Measurements from ENCODE around the gene PHEX.

PHEX gene

GRCh38 chrX:22150371-22150770 is 118.2 kb downstream of the PHEX start:
- DNase-seq (ENCODE audit: low read depth) = no peak

- no peak for DNase-seq (ENCODE audit: low read depth)
Observed at GRCh38 chrX:22155126-22155525, 123.0 kb downstream of the PHEX start.

DNA sequence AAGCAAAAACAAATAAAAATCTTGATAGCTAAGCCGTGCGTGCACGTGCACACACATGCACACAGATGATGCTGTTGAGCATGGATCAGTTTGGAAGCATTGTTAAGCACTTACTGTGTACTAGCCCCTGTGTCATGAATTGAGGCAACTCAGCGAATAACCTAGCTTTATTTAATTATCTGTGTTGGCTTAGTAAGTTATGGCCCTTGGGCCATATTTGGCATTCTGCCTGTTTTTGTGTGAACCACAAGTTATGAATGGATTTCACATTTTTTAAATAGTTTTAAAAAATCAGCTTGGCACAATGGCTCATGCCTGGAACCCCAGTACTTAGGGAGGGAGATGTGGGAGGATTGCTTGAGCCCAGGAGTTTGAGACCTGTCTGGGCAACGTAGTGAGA is 126.9 kb downstream of the PHEX start:
- DNase-seq (ENCODE audit: low read depth) = peak; percentile 10

DNA sequence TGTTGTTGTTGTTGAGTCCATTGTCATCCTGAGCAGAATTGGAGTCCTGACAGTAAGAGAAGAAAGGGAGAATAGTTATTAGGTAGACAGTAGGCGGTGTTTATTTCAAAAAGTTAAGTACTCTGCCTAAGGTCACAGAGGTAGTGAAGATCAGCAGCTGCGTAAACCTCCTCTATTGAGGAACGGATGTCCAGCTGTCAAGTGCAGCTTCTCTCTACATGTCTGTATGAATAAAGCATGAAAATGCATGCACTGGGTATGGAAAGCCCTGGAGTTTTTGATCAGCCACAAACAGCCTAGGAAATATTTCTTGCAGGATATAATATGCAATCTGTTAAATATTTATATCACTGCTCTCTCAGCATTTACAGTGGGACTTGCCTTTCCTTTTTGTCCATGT is 131.2 kb downstream of the PHEX start:
- DNase-seq (ENCODE audit: low read depth) = no peak

DNA sequence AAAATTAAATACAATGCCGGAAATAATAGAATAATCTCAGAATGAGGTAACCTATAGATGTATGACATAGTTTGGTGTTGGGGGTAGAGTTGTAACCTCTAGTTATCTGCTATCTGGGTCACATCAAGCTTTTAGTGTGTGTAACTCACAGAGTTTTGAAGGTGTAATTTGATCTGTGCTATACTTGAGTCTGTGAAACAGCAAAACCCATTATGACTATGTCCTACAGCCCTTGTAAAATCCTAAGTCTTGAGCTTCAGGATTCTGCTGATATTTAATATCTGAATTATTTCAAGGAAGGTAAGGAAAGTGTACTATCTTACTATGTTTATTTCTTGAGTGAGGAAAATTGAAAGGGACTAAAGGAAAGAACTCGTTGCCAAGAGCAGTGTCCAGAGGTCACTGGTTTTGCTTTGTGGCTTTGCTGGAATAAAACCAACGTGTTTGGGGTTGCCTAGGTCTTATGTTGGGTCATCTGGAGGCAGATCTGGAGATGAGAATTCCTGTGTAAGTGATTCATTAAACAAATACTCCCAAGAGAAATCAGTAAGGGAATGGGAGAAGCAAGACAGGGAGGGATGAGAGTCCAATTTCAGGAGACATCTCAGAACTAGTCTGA is 132.8 kb downstream of the PHEX start:
- DNase-seq (ENCODE audit: low read depth) = peak; percentile 11

DNA sequence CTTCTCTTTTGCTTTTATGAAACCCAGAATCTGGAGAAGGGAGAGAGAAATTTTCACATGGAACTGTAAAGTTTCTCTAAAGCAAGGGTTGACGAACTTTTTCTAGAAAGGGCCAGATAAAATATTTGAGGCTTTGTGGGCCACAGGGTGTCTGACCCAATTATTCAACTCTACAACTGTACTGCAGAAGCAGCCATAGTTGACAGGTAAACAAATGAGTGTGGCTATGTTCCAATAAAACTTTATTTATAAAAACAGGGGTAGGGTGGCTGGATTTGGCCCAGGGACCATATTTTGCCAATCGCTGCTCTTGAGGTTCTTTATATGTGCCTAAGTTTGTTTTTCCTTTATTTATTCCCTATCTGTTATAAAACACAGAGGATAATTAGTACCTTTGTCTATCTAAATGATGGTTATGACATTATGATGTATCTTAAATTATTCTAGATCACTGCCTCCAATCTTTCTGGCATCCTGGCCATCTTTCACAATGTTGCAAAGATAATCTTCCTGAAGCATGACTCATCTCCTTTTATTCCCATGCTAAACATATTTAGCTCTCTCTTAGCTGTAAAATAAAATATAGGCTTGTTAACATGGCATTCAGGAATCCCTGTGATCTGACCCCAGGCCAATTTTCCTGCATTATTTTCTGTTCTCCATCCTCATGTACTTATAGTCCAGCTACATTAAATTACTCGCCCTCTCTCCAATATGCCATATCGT is 133.8 kb downstream of the PHEX start:
- peak; percentile 13 for DNase-seq (ENCODE audit: low read depth)

DNA sequence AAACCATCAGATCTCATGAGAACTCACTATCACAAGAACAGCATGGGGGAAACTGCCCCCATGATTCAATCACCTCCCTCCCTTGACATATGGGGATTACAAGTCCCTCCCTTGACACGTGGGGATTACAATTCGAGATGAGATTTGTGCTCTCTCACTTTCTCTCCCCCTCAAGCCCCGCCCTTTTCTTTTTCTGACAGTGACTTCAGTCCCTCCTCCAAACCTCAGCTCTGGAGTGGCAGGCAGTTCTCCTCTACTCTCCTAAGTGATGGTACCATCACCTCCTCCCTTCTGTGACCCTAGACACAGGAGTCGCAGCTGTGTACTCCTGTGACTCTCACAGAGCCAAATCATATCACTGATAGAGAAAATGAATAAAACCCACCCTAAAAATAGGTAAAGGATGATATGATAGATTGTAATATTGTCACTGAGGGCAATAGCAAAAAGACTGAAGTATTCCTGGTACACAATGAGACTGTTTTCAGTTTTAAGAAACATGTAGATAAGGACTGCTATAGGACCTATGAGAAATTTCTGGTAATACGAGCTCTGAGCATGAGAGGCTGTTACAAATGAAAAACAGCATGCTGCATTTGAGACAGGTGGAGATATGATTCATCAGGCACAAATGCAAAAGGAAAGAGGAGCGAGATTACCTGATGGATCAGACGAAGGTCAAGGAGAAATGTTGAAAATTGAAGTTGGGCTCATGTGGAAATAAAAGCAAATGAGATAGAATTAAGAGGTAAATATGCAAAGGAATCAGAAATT is 139.3 kb downstream of the PHEX start:
- DNase-seq (ENCODE audit: low read depth) = no peak

DNA sequence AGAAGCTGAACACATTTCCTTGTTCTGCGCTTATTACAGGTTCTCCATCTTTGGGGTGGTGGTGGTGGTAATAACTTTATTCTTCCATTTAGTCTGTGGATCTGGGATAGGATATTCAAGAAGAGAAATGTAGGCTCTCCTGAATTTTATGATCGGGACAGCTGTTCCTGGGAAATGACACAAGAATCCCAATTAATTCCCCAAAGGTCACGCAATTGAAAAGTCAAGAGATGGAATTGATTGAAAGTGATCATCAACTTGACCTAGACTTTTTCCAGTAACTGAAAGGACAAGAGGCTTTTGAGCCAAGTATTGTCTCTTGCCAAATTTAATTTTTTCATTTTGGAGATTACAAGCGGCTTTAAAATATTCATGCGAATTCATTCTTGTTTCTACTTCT is 141.8 kb downstream of the PHEX start:
- DNase-seq (ENCODE audit: low read depth) = no peak

GRCh38 chrX:22177950-22178515 is 145.9 kb downstream of the PHEX start:
- no peak for DNase-seq (ENCODE audit: low read depth)

DNA sequence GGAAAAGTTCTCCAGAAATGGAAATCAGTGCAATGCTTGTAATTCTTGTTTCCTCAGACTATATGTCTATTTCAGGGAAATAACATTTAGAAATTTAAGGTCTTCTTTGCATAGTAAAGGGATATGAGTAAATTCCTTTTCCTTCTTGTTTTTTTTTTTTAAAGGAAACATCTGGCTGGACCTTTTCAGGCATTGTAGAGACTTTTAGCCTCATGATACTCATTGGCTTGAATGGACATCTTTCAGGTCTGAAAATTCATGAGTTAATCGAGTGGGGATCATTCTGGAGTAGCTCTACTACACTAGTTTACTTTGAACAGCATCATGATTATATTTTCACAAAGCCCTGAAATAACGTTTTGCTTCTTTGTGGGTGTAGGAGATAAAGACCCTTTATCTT is 152.0 kb downstream of the PHEX start:
- DNase-seq (ENCODE audit: low read depth) = no peak

DNA sequence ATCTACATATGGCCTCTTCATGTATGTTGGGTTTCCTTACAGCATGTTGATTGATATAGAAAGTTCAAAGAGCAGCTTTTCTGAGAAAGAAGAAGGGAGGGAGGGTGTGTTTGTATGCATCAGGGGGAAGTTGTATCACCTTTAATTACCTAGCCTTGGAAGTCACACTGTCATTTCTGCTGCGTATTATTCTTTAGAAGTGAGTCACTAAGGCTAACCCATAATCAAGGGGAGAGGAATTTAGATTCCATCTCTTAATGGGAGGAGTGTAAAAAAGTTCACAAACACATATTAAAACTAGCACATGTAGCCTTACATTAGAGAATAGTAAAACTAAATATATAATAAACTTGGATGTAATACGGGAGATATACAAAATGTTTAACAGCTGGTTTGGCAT is 154.0 kb downstream of the PHEX start:
- no peak for DNase-seq (ENCODE audit: low read depth)

GRCh38 chrX:22192419-22193060 is 160.4 kb downstream of the PHEX start:
- peak; percentile 30 for DNase-seq (ENCODE audit: low read depth)

- no peak for DNase-seq (ENCODE audit: low read depth)
Observed at GRCh38 chrX:22193851-22194659, 161.9 kb downstream of the PHEX start.

DNA sequence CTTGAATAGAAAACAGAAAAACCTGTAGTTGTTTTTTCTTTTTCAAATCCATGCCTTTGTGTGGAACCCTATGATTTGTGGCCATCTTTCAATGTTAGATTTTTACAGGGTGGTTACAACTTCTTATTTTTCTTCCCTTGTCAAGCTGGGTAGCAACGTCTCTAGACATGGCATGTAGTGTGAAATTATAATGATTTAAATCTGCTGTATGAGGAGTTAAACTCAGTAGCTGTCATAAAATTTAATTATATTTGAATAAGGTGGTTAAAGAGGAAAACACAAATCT is 162.5 kb downstream of the PHEX start:
- DNase-seq (ENCODE audit: low read depth) = no peak

GRCh38 chrX:22196149-22196548 is 164.0 kb downstream of the PHEX start:
- peak; percentile 22 for DNase-seq (ENCODE audit: low read depth)

DNA sequence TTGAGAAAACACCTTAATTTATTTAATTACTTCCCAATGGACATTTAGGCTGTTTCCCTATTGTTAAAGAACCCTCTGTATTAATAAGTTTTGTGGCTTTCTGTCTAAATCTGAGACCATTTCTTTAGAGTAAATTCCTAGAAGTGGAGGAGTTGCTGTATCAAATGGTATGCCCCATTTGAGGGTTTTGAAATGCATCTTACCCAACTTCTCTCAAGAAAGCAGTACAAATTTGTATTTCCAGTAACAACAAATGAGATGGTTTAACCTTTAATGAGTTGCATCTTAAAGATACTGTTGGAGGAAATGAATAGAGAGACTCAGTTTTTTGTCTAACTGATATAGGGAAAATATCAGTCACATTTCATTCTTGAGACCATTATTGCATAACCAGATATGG is 170.1 kb downstream of the PHEX start:
- no peak for DNase-seq (ENCODE audit: low read depth)

GRCh38 chrX:22203186-22203585 is 171.1 kb downstream of the PHEX start:
- DNase-seq (ENCODE audit: low read depth) = no peak

DNA sequence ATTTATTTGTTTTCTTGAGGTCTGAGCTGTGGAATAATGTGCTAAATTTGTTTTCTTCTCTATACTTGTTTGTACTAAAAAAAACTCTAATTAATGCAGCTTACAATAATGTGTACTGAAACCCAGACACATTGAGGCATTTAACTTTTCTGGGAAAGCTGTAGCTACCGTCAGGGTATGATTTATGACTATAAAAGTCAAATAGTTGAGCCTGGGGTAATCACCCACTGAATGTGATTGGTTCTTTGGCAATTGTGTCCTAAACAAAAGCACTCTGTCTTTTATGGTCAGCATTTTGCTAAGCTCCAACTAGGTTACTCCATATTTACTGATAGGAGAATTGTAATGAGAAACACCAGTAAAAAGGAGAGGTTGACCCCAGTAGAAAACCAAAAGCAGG is 174.7 kb downstream of the PHEX start:
- no peak for DNase-seq (ENCODE audit: low read depth)

DNA sequence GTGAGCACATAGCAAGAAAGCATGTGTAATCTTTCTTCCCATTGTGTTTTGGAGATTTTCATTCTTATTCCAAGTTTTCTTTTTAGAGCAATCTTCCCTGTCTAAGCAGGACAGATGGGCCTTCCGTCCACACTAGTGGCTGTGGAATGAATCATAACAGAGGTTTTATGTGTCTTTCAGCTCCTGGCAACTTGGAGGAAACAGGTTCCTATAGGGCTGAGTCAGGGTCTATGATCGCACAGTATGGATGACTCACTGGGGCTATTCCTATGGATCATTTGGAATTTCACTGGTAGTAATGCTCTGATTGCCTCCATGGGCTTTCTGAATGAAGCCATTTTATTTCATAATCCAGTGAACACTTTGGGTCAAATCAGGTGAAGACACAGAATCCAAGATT is 188.8 kb downstream of the PHEX start:
- peak; percentile 23 for DNase-seq (ENCODE audit: low read depth)

DNA sequence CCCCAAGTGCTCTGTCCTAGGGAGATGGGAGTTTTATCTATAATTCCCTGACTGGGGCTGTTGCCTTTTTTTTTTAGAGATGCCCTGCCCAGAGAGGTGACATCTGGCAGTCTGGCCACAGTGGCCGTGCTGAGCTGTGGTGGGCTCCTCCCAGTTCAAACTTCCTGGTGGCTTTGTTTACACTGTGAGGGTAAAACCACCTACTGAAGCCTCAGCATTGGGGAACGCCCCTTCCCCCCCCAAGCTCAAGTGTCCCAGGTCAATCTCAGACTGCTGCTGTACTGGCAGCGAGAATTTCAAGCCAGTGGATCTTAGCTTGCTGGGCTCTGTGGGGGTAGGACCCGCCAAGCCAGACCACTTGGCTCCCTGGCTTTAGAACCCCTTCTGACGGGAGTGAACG is 202.3 kb downstream of the PHEX start:
- DNase-seq (ENCODE audit: low read depth) = no peak

- DNase-seq (ENCODE audit: low read depth) = no peak
Observed at GRCh38 chrX:22237479-22237878, 205.4 kb downstream of the PHEX start.

GRCh38 chrX:22246620-22247019 is 214.5 kb downstream of the PHEX start:
- DNase-seq (ENCODE audit: low read depth) = no peak
